PC-9 (cell line): ENCODE data around the gene GNG7. TPM values are rescaled to one million over a fixed set of nuclear protein-coding genes. Genes with fewer than 3 reads are reported as not detected.

Experiments
- BruUV-seq: library from RNA; stranded (reverse); fragments of 400-500 nt; replicated peaks from 2 replicates; lab custom pipeline; 2021; lab: Mats Ljungman, UMichigan
- CTCF ChIA-PET: fragments of 300-600 bp; sonication (Branson Sonifier 250); formaldehyde crosslinking; loops from one replicate; lab custom pipeline; 2022; ENCODE audit warnings: antibody characterized with exemption; lab: Charles Lee
- POLR2A ChIA-PET: fragments of 300-600 bp; sonication (Branson Sonifier 250); formaldehyde crosslinking; loops from one replicate; lab custom pipeline; 2022; ENCODE audit warnings: antibody characterized with exemption; ENCODE audit not compliant: unreplicated experiment; lab: Charles Lee
- DNase-seq, 2 experiments: peaks; one replicate each; pipeline versions ENCODE4 v3.0.0 to v3.0.0-alpha.2; 2015 to 2022; ENCODE audit warnings: mixed read lengths in 1 of 2
- H2AFZ ChIP-seq: fragments of 200-600 bp; sonication (generic); 2 replicates; pipeline ENCODE4 v1.8.1; 2017; ENCODE audit warnings: antibody characterized with exemption
- H3F3A ChIP-seq: fragments of 200-600 bp; sonication (generic); 2 replicates; pipeline ENCODE4 v1.8.1; 2017; ENCODE audit warnings: antibody characterized with exemption, mild to moderate bottlenecking, low read depth; ENCODE audit not compliant: insufficient read depth
- H3K27ac ChIP-seq: fragments of 200-600 bp; sonication (generic); 2 replicates; pipeline ENCODE4 v1.6.1; 2016; ENCODE audit warnings: mixed run types
- H3K27me3 ChIP-seq: fragments of 200-600 bp; sonication (generic); 2 replicates; pipeline ENCODE4 v1.6.1; 2016; ENCODE audit warnings: low read depth, mixed run types; ENCODE audit not compliant: insufficient read depth
- H3K36me3 ChIP-seq: fragments of 200-600 bp; sonication (generic); 2 replicates; pipeline ENCODE4 v1.6.1; 2016; ENCODE audit warnings: low read depth, mixed run types
- H3K4me1 ChIP-seq: fragments of 200-600 bp; sonication (generic); replicated peaks from 2 replicates; pipeline ENCODE4 v1.6.1; 2016; ENCODE audit warnings: mixed run types; ENCODE audit not compliant: insufficient read depth
- H3K4me2 ChIP-seq: fragments of 200-600 bp; sonication (generic); 2 replicates; pipeline ENCODE4 v1.6.1; 2017; ENCODE audit warnings: mixed run types
- H3K4me3 ChIP-seq: fragments of 200-600 bp; sonication (generic); 2 replicates; pipeline ENCODE4 v1.6.1; 2016; ENCODE audit warnings: mixed run types
- H3K79me2 ChIP-seq: fragments of 200-600 bp; sonication (generic); 2 replicates; pipeline ENCODE4 v1.6.1; 2017; ENCODE audit warnings: low read depth, mixed run types
- H3K9me2 ChIP-seq: fragments of 200-600 bp; sonication (generic); 2 replicates; pipeline ENCODE4 v1.8.1; 2017; ENCODE audit warnings: mild to moderate bottlenecking; ENCODE audit not compliant: insufficient read depth
- H3K9me3 ChIP-seq: fragments of 200-600 bp; sonication (generic); 2 replicates; pipeline ENCODE4 v1.8.1; 2016; ENCODE audit warnings: low read depth; ENCODE audit not compliant: insufficient read depth
- H4K20me1 ChIP-seq: fragments of 200-600 bp; sonication (generic); 2 replicates; pipeline ENCODE4 v1.8.1; 2017; ENCODE audit not compliant: insufficient read depth
- EZH2 ChIP-seq: fragments of 200-600 bp; sonication (generic); IDR thresholded peaks from 2 replicates; pipeline ENCODE4 v1.8.0; 2017; ENCODE audit warnings: antibody characterized with exemption, low read depth
- intact Hi-C: fragments of 100-400 bp; cut with micrococcal nuclease; formaldehyde crosslinking; loops from one replicate; pipeline ENCODE4 v1.10.0; 2022; ENCODE audit not compliant: unreplicated experiment
- total RNA-seq: library from RNA; stranded (reverse); gene quantifications from 2 replicates; pipeline ENCODE4 v1.2.3, GENCODE V29; 2021
- TF ChIP-seq, protein P1 (sequence below): fragments of 200-600 bp; sonication (generic); conservative IDR thresholded peaks from 2 replicates; pipeline ENCODE4 v1.6.1; 2017; ENCODE audit warnings: mixed run types, antibody characterized with exemption, mild to moderate bottlenecking, moderate library complexity

GNG7 gene
- total RNA-seq, 1 experiment from 2014 or later, result 2.8 TPM

DNA sequence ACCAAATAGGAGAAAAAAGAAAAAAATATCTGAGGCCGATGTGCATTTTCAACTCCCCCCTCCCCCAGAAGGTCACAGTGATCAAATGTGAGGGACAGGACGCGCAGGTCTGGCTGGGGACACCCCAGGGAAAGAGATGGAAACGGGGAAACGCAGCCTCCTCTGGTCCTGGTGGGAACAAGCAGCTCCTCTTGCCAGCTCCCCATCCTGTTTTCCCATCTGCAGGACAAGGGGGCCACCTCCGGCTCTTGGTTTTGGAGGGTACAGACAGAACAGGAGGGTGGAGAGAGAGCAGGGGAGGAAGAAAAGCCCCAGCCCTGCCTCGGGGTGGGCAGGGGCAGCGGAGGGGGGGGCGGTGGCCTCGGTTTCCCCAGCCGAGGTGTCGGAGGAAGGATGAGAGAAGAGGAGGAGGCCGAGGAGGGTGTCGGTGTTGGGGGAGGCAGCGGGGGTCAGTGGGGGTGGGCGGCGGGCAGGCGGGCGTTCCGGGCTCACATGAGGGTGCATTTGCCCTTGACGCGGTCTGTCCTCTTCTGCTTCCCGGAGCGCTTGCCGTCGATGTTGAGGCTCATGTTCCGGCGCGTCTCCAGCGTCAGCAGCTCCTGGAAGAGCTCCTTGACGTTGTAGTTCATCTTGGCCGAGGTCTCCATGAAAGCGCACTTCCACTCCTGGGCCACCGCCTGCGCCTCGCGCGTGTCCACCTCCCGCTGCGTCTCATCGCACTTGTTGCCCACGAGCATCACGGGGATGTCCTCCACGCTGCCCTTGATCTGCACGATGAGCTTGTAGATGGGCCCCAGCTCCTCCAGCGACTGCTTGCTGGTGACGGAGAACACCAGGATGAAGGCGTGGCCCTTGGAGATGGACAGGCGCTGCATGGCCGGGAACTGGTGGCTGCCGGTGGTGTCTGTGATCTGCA lies 14.5 kb upstream of the GNG7 start:
- Histone ChIP-seq H3K9me2 (no peaks in the 10 kb centered on the region), H4K20me1 (no peaks in the 10 kb centered on the region), H3K27ac (no peak overlapping the region), H3K4me3 (no peak overlapping the region), H3F3A (no peaks in the 10 kb centered on the region), H3K27me3 (peaks cover 36% of the 10 kb centered on the region), H3K4me1 (no peaks in the 10 kb centered on the region), H3K79me2 (no peaks in the 10 kb centered on the region), H2AFZ (no peak overlapping the region), H3K36me3 (no peaks in the 10 kb centered on the region), H3K4me2 (no peak overlapping the region), H3K9me3 (no peaks in the 10 kb centered on the region)
- DNase-seq, result no peak
- intact Hi-C loops, result no loop called here
- ChIA-PET CTCF (no interaction called here), POLR2A (no interaction called here)
- TF ChIP-seq, protein P1, sequence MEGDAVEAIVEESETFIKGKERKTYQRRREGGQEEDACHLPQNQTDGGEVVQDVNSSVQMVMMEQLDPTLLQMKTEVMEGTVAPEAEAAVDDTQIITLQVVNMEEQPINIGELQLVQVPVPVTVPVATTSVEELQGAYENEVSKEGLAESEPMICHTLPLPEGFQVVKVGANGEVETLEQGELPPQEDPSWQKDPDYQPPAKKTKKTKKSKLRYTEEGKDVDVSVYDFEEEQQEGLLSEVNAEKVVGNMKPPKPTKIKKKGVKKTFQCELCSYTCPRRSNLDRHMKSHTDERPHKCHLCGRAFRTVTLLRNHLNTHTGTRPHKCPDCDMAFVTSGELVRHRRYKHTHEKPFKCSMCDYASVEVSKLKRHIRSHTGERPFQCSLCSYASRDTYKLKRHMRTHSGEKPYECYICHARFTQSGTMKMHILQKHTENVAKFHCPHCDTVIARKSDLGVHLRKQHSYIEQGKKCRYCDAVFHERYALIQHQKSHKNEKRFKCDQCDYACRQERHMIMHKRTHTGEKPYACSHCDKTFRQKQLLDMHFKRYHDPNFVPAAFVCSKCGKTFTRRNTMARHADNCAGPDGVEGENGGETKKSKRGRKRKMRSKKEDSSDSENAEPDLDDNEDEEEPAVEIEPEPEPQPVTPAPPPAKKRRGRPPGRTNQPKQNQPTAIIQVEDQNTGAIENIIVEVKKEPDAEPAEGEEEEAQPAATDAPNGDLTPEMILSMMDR, result no peak
- TF ChIP-seq EZH2, result no peak
- BruUV-seq, result no TSS peak

DNA sequence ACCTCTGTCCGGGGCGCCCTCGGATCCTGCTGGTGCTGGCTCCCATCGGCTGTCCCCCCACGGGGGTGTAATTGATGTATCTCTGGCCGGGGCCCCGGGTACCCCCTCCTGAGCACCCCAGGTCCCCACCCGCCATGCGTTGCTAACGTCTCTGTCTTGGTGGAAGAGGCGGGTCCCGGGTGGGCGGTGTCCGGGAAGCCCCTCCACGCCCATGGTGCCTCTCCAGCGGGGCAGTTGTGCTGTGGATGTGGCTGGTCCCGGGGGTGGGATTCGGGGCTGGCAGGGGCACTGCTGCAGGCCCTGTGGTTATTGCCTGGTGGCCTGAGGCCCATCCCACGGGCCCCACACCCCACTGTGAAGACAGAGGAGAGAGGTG lies 13.8 kb upstream of the GNG7 start:
- Histone ChIP-seq H4K20me1 (no peaks in the 10 kb centered on the region), H2AFZ (no peak overlapping the region), H3K9me3 (no peaks in the 10 kb centered on the region), H3K79me2 (no peaks in the 10 kb centered on the region), H3K9me2 (no peaks in the 10 kb centered on the region), H3K4me3 (no peak overlapping the region), H3K4me2 (no peak overlapping the region), H3K27me3 (peaks cover 30% of the 10 kb centered on the region), H3K27ac (no peak overlapping the region), H3F3A (no peaks in the 10 kb centered on the region), H3K4me1 (no peaks in the 10 kb centered on the region), H3K36me3 (no peaks in the 10 kb centered on the region)
- no peak for DNase-seq
- no TSS peak for BruUV-seq
- POLR2A ChIA-PET, result no interaction called here
- no peak for TF ChIP-seq EZH2
- TF ChIP-seq, protein P1, result no peak
- intact Hi-C loops, result no loop called here
- CTCF ChIA-PET, result no interaction called here

DNA sequence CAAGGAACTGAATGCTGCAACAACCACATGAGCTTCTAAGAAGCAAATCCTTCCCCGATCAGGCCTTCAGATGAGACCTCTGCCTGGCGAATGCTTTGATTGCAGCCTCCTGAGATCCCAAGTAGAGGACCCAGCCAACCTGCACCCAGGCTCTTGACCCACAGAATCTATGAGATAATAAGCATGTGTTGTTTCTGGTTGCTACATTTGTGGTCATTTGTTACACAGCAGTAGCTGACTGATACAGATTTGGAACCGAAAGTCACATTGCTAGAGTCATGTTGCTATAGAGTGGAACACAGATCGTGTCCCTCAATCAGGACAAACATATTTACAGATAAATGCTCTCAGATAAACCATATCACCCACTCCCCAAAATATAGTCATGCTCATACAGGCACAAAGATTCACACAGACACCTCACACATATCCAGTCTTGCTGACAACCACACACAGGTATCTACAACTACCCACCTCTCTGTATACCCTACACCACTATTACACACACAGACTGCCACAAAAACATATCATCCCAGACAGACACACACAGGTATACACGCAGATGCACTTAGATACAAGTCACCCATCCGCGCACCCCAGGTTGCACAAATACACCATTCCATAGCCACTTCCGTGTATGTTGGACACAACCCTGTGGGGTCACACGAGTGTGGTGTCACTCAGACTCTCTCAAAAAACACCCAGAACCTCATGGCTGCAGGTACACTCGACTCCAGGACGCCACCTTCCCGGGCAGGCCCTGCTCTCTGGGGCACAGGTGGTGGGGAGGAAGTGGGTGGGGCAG lies 13.2 kb upstream of the GNG7 start:
- Histone ChIP-seq H2AFZ (no peak overlapping the region), H3K4me1 (no peaks in the 10 kb centered on the region), H3K27me3 (peaks cover 29% of the 10 kb centered on the region), H3K4me2 (no peak overlapping the region), H3K4me3 (no peak overlapping the region), H3K36me3 (no peaks in the 10 kb centered on the region), H3K79me2 (no peaks in the 10 kb centered on the region), H3K27ac (no peak overlapping the region), H4K20me1 (no peaks in the 10 kb centered on the region), H3K9me2 (no peaks in the 10 kb centered on the region), H3K9me3 (no peaks in the 10 kb centered on the region), H3F3A (no peaks in the 10 kb centered on the region)
- intact Hi-C loops, result no loop called here
- no TSS peak for BruUV-seq
- CTCF ChIA-PET, result no interaction called here
- DNase-seq, result no peak
- POLR2A ChIA-PET, result no interaction called here
- TF ChIP-seq, protein P1, result no peak
- no peak for TF ChIP-seq EZH2
